GM12801 (cell line): ENCODE data around the gene SRSF4.

ENCODE experiments used
- TF ChIP-seq, protein P1 (sequence below): IDR thresholded peaks from one replicate; pipeline ENCODE4 v1.5.1; 2011; ENCODE audit warnings: control low read depth; ENCODE audit not compliant: insufficient read length; ENCODE audit errors: extremely low read depth

The SRSF4 gene

DNA sequence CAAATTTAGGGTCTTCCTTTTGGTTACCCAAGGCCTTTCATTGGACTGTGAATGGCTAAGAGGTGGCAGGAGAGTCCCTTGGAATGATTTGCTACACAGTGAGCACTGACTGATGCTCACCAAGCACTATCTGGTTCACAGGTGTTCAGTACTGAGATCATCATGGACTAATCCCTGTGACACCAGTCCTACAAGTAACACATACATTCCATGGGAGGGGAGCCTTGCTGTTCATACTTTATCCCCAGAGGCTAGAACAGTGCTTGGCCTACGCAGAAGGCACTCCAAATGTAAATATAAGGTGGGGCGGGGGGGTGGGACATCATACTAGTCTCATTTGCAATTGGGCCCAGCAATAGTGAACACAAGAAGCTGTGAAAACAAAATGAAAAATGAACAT lies 37.5 kb downstream of the SRSF4 start:
- TF ChIP-seq, protein P1, sequence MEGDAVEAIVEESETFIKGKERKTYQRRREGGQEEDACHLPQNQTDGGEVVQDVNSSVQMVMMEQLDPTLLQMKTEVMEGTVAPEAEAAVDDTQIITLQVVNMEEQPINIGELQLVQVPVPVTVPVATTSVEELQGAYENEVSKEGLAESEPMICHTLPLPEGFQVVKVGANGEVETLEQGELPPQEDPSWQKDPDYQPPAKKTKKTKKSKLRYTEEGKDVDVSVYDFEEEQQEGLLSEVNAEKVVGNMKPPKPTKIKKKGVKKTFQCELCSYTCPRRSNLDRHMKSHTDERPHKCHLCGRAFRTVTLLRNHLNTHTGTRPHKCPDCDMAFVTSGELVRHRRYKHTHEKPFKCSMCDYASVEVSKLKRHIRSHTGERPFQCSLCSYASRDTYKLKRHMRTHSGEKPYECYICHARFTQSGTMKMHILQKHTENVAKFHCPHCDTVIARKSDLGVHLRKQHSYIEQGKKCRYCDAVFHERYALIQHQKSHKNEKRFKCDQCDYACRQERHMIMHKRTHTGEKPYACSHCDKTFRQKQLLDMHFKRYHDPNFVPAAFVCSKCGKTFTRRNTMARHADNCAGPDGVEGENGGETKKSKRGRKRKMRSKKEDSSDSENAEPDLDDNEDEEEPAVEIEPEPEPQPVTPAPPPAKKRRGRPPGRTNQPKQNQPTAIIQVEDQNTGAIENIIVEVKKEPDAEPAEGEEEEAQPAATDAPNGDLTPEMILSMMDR: no peak

DNA sequence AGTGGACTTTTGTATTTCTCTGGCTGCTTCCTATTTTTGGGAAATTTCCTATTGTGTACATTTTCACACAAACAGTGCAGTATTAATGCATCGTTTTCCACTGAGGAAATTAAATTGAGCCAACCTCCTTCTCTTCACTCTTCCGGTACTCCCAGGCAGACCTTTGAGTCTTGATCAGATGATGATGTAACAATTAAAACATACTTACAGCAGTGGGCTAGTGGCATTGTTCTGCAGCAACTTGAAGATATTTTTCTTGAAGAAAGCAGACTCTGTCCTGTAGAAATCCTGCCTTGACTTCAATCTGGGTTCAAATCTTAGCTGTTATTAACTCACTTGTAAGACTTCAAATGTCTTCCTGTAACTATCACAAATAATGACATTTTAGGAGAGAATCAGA lies 39.0 kb downstream of the SRSF4 start:
- TF ChIP-seq, protein P1: no peak

DNA sequence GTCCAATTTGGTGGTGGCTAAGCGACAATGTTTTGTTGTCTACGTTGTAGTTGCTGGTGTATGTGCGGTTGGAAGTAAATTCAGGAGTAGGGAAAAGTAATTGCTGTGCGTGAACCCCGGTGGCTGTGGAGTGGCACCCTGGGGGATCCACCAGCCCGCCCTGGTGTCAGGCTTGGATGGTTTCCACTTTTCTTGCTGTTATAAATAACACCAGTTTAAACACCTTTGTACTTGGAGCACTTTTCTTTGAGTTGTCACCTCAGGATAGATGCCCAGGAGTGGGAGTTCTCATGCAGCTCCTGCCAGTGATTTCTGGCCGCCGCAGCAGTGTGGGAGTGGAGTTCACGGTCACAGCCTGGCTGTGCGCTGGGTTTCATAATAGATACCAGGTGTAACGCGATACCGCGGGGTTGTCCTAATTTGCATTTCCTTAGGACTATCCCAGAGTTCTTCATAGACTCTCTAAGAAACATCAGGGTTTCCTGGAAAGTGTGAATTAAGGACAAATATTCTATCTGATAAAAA lies 45.2 kb downstream of the SRSF4 start:
- TF ChIP-seq, protein P1: no peak

DNA sequence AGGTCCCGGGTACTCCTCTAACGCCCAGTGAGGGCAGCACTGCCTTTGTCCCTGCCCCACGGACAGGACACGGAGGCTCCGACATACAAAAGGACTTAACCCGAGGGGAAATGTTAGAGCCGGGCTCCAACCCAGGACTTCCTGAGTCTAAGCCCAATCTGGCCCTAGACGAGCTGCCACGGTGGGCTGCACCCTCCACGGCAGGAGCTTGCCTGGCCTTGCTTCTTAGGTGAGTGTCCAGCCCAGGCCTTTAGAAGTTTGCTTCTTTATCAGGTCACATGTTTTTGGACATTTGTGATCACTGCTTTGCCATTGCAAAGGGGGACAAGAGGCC lies 47.0 kb downstream of the SRSF4 start:
- TF ChIP-seq, protein P1: no peak

DNA sequence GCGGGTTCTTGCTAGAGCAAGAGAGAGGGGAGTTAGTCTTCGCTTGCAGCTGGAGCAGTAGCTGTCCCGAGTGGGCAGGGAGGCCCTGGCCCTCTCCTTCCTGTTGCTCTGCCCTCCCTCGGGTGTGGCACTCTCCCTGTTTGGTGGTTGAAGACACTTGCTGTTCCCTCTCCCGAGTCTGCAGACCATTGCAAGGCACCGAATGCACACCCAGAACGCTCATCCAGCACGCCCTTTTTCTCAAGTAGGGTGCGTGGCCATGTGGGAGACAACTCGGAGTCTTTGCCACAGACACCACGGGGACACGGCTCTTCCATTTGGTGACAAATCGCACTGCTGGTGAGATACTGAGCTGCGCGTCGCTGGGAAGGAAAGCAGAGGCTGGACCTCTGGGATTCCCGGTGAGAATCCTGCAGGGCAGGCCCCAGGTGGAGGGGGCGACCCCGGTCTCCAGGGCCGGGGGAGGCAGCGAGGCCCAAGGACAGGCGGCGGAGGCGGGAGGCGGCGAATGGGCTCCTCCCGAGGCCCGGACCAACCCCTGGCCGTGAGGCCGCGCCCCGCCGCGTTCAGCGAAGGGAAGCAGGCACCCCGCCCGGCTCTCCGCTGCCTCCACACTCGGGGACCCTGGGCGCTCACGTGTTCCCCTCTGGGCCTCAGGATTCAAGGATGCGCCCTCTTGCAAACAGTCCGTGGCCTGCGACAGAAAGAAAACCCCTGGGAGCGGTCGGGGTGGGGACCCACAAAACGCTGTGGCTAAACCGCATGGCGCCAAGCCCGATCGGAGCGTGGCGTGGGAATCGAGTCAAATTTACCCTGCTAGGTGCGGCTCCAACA lies 47.6 kb downstream of the SRSF4 start:
- TF ChIP-seq, protein P1: no peak

DNA sequence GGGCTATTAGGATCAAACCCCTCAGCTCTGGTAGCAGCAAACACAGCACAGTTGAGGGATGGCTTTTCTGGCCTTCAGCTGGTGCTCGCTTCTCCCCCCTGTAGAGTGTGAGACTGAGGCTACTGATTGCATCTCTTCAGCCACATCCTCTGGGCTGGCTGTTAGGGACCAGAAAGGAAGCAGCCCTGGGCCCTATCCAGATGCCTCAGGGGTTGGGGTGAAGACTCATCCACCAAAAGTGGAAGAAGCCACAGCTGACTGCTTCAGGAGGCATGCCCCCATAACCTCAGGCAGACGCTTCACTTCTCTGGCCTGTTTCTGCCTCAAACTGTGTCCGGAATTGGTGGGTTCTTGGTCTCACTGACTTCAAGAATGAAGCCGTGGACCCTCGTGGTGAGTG lies 51.8 kb downstream of the SRSF4 start:
- TF ChIP-seq, protein P1: no peak

DNA sequence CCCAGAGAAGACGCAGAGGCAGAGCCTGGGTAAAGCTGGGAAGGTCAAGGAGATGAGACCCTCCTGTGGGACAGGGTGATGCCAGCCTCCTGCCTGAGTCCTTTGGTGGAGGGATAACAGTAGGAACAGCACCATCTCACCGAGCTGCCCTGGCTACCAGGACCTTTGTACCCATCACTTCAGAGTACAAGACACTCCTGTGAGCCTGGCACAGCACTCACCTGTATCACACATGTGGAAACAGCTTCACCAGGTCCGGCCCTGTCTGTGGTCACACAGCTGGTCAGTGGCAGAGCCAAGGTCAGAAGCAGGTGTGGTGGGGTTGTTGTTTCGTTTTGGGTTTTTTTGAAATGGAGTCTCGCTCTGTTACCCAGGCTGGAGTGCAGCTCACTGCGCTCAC lies 53.0 kb downstream of the SRSF4 start:
- TF ChIP-seq, protein P1: no peak
